ENCODE data around the gene FNDC5.
A peak's percentile ranks its signal among the peaks of the same experiment; 100 is the strongest.

Gene FNDC5

DNA sequence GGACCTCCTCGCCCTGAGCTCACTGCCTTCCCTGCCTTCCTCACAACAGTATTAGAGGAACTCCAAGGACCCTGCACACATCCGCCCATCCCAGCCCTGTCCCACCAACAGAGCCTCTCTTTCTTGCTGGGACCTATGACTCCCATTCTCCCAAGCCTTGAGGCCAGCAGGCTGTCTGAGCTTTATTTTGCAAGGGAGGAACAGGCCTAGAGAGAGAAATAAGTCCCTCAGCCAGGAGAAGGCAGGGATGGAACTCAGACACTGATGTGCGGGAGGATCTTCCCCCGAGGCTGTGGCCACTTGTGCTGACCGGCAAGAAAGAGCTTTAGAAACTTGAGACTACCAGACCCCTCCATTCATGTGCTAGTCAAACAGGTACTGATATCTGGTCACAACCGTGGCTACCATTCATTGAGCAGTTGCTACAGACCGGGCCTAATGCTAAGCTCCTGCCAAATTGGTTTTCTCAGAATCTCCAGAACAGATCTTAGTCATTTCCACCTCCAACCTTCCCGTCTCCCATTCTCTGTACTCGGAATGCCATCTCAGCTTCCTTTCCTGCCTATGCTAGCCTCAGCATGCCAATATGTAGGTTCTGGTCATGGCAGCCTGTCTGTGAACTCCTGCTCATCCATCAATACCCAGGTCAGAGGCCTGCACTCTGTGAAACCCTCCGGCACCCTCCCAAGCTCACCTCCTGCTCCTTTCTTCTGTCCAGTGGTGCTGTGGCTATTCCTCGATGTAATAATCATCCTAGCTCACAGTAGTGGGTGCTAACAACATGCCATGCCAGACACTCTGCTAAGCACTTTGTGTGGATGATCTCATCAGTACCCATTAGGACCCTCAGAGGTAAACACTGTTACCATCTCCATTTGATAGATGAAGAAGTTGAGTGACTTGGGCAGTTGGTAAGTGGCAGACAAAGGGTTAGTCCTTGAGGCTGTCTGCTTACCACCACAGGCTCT is 26.7 kb upstream of the FNDC5 start:
- no peak for DNase-seq

DNA sequence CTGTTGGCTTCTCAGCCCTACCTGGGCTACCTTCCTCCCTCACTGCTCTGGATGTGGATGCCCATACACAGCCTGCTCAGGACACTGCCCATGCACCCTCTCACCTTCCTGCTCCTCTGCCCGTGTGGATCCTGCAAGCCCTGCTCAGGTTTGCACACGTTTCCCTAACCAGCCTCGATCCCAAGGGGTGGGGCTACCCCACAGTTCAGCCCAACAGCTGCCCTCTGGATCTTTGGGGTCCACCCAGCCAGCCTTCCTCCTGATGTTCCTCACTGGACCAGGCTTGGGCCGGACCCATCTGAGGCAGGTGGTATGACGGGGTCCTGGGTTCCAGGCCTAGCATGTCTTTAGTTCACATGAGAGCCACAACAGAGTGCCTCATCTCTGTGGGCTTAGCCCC is 25.7 kb upstream of the FNDC5 start:
- no peak for DNase-seq

DNA sequence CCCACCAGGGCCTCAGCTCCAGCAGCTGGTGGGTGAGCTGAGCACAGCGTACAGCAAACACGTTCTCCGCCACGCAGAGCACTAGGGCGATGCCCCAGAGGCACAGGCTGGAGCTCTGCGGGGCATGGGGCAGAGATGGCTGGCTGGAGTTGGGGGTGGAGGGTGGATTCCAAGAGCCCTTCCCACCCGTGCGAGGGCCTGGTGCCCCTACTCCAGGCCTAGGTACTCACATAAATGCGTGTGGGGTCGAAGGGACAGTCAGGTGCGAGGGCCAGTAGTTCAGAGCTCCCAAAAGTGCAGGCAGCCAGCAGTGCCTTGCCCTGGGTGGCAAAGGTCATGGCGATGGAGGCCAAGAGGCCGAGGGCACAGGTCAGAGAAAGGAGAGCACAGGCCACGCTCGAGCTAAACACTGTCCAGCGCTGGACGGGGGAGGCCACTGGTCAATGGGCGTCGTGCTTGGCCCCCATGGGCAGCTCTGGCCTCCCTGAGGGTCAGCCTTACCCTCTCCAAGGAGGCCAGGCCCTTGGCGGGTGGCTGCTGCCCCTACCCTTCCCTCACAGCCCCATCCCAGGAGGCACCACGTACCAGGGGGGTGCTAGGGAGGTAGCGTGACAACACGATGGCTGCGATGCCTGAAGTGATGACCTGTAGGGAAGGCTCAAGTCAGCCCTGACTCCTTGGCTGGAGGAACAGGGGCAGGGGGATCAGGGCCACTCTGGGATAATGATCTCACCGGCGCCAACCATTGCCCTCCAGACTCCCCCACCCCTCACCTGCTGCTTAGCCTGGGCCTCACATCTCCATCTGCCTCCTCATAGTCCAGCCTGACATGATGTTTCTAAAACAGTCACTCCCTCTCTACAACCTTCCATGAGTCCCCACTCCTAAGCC is 24.9 kb upstream of the FNDC5 start:
- DNase-seq = no peak

DNA sequence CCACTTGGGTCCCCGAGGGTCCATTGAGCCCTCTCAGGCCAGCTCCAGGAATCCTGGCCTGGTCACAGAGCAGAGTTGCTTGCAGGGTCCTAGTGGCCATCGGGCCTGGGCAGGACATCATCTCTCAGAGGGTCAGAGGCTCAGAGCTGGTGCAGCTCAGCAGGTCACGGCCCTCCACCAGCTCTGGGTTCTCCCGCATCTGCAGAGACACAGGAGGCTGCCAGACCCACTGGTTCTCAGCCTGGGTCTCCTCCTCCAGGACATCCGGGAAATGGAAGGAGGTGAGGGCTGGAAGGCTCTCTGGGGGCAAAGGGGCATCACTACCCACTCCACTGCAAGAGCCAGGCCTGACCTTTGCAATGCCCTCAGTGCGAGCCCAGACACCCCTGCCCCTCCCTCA is 24.0 kb upstream of the FNDC5 start:
- no peak for DNase-seq

DNA sequence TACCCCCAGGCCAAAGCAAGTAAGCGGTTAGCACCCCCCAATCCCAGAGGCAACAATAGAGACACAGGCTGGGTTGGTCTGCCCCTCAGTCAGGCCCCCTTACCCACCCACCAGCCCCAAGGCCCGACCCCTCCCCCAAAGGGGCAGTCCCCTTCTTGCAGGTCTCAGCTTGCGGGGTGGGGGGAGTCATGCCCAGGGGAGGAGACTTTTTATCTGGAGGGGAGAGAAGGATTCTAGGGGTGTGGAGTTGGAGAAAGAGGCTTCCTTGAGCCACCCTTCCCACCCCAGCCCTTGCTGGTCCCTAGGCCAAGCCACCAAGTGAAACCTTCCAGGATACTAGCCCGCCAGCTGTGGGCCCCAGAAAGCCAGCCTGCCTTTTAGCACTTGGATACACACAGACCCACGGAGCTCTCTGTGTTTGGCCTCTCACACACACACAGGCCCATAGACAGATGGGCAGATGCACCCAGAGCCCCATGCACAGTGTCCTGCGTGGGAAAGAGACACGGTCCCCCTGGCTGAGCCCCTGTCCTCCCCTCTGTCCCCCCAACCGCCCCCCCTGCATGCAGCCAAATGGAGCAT is 23.4 kb upstream of the FNDC5 start:
- no peak for DNase-seq

DNA sequence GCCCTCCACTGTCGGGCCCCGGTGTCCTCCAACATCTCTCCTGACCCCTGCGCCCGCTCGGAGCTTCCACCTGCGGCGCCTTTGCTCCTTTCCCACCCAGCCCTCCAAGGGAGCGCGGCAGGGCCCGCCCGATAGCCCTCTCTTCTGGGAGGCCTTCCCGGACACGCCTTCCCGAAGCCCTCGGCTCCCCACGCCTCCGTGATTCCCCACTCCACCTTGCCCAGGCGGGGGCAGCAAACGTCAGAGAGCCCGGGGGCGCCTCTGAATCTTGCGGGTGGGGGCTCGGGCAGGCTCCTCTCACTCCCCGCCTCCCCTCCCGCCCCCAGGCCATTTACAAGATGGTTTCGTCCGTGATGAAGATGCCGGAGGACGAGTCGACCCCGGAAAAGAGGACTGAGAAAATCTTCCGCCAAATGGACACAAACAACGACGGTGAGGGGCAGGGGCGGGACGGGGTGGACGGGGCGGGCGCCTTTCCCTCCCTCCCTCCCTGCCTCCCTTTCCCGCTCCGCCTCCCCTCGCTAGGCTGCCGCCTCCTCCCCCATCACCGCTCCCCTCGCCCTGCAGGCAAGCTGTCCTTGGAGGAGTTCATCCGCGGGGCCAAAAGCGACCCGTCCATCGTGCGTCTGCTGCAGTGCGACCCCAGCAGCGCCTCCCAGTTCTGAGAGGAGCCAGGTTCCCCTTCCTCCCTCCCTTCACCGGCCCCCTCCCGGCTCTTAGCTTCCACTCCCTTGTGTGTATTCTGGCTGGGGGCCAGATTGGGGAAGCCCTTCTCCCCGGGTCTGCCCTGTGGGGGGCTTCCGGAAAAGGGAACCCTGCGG is 22.7 kb upstream of the FNDC5 start:
- no peak for DNase-seq

DNA sequence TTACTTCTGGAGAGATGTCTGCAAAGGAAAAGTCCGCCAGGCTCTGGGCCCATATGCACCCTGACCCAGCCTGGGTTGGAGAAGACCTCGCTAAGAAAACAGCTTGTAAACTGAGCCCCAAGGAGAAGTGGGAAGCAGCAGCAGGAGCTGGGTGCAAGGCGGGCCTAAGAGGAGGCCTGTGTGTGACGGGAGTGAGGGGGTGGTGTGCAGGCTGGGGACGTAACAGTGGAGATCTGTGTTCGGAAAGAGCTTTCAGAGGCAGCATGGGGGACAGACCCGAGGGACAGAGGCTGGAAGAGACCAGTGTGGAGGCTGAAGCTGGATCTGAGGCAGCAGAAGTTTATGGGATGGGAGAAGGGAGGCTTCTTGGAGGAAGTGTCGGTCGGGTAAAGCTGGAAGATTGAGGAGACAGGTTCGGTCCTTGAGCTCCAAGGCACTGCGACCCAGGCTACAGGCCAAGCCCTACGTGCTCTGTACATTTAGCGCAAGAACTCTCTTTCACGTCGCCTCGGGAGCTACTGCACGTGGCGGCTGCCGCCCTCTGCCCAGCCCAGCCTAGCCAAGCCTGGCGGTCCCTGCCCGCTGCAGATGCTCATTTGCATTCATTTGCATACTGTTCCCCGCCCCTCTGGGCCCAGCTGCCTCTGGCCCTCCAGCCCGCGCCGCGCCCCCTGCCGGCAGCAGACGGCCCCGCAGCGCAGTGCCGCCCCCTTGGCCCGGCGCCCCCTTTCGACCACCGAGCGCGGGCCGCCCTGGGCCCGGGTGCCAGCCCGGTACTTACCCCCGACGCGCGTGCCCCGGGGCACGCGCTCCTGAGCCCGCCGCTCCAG is 21.9 kb upstream of the FNDC5 start:
- DNase-seq = peak; percentile 16 to 58

DNA sequence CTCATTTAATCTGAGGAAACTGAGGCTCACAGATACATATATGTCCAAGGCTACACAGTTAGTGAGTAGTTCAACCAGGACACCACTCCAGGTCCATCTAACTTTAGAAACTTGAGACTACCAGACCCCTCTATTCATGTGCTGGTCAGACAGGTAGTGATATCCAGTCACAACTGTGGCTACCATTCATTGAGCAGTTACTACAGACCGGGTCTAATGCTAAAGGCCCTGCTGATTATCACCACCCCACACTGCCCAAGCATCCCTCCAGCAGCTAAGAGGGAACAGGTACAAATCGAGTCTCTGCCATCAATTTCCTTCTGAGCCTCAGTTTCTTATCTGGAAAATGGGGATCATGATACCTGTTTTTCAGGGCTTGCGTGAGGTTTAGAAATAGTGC is 20.9 kb upstream of the FNDC5 start:
- DNase-seq = no peak

DNA sequence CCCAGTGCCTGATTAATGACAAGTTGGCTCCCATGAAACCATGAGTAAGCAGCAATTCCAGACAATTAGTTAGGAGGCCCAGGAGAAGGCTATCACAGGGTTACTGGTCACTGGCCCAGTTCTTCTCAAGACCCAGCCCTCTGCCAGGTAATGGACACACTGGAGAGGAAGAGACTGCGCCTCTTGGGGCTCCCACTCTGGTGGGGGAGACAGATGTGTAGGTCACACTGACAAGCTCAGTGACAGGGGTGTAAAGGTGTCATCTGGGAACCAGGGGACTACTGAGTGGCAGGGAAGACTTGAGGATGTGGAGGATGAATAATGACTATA is 20.5 kb upstream of the FNDC5 start:
- DNase-seq = no peak

DNA sequence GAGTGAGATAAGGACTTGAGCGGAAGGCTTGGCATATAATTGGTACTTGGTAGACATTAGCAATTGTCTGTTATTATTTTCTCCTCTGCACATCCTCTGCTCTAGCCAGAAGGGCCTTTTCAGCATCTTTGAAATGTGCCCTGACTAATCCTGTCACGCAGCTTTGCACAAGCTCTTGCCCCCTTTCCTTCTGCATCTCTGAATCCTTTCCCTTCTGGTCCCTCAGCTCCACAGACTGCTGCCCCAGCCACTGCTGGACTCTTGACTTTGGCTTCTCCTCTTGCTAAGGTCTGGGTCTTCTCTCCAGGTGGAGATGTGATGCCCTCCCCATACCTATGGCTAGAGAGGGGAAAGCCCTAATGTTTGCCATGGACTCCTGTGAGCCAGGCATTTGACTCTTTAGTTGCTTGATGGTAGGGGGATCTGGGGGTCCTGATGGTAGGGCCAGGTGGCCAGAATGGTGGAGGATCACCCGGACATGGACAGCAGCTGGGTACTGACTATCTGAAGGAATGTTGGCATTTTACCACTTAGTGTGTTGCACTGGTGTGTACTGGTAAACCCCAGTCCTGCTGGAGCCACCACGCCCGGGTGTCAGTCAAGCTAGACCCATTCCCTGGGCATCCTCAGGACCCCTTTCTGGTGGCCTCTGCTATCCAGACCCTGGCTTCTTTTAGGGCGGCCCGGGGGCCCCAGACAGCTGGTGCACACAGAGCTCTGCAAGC is 20.0 kb upstream of the FNDC5 start:
- DNase-seq = no peak

DNA sequence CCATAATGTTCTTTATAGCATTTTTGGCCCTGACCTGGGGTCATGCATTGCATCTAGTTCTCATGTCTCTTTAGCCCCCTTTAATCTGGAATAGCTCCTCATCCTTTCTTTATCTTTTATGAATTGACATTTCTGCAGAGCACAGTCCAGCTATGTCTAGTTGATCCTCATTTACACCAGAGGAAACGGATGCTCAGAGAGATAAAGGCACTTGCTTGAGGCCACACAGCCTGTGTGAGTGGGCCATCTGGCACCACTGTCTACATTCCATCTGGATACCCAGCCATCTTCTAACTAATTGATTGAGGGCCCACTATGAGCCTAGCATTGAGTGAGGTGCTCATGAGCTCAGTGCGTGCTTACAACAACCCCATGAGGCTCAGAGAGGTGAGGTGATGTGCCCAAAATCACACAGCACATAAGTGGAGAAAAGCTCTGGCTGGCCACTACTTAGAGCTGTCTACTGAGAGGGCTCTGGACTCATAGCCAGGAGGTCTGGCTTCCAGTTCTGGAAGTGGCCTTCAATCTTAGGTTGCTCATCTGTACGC is 19.1 kb upstream of the FNDC5 start:
- no peak for DNase-seq

DNA sequence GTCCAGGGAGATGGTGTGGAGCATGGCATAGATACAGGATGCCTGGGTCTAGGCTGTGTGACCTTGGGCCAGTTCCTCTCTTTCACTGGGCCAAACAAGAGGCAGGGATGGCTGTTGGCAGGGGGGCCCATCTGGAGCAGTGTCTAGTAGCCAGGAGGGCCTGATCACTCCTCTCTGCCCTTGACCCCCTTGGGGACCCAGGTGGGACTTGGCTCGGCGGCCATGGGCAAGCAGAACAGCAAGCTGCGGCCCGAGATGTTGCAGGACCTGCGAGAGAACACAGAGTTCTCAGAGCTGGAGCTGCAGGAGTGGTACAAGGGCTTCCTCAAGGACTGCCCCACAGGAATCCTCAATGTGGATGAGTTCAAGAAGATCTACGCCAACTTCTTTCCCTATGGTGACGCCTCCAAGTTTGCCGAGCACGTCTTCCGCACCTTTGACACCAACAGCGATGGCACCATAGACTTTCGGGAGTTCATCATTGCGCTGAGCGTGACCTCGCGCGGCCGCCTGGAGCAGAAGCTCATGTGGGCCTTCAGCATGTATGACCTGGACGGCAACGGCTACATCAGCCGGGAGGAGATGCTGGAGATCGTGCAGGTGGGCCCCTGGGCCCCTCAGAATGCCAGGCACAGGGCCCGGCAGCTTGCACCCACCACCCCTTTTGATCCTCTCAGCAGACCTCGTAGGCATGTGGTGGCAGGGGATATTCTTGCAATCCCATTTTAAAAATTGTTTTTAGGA is 18.1 kb upstream of the FNDC5 start:
- no peak for DNase-seq

DNA sequence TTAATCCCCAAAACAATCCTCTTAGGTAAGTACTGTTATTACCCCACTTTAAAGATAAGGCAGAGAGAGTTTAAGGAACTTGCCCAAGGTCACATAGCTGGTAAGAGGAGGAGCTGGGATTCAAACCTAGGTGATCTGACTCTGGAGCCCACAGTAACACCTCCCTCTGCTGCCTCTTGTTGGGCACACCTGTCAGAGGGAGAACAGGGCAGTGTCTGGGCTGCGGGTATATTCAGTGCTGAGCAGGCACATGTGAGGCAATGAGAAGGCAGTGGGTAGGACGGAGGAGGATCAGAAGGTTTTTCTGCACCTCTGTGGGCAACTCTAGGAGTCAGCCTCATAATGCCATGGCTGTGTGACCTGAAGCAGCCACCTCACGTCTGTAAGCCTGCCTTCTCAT is 17.4 kb upstream of the FNDC5 start:
- DNase-seq = no peak

DNA sequence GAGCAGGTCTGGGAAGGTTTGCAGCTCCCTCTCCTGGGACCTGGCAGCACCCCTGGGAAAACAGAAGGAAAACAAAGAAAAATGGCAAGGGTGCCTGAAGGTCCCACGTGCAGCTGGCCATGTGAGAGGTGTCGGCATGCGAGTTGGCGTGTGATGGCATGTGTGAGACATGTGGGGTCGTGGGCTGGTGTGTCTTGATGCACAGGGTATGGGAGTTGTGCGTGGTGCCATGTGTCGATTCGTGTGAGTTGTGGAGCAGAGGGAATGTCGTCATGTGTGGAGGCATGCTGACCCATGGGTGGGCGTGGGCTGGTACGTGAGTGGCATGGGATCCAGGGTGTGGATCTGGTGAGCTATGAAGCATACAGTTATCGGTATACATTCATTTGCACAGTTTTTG is 16.9 kb upstream of the FNDC5 start:
- DNase-seq = no peak

DNA sequence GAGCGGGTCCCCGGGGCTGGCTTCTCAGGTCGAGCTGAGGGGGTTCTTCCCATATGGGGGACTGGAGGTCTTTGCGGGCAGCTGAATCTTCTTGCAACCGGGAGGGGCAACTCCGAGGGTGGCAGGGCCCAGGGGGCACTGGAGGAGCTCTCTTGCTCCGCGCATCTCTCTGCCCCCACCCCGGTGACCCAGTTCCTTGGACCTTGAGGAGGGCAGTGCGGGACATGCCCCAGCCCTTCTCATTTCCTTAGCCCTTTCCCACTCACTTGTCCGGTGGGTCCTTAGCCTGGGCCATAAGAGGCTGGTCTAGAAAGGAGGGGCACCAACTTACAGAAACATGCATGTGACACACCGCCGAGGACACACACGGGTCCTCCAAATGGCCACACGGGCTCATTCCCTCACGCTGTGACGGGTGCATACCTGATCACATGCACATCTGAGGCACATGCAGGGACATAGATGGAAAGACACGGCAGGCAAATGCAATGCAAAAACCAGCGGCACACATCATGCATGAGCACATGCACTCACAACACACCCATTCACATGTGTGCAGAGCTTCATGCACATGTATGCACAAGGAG is 16.2 kb upstream of the FNDC5 start:
- DNase-seq = no peak

DNA sequence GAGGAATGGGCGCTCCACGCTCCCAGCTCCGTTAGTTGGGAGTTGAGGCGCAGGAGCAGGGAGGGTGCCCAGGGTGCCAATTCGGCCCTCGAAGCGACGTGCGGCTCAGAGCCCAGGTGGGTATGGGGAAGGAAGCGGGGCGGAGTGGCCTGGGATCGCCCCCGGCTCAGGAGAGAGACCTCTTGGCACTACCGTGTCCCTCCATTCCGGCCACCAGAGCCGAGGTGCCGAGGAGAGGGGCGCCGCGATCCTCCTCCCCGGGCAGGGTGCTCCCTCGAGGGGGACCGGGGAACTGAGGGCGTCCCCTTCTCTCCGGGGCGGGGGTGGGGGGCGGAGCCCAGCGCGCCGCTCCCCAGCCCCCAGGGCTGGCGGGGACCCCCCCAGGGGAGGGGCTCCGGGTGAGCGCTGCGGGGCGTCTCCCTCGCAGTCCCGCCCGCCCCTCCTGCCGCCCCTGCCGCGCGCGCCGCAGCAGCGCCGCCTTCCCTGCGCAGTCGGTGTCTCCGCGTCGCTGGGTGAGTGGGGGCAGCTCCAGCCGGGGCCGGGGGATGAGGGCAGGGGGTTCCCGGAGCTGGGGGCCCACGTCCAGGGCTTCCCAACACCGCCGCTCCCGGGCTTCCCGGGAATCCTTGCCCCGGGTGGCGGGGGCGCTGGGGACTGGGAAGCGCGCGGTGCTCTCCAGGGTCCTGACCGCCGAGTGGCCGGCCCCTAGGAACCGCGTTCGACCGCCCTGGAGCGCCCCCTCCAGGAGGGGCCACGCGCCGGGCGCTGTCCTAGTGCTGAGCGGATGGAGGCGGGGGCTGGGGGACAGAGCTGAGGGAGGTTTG is 15.5 kb upstream of the FNDC5 start, which contains the start of gene HPCA:
Gene HPCA, plus strand, starts transcription at position 488 of the 824 bp plus-strand sequence. CDS start 2,408 bp downstream, outside the sequence.
- no peak for DNase-seq

DNA sequence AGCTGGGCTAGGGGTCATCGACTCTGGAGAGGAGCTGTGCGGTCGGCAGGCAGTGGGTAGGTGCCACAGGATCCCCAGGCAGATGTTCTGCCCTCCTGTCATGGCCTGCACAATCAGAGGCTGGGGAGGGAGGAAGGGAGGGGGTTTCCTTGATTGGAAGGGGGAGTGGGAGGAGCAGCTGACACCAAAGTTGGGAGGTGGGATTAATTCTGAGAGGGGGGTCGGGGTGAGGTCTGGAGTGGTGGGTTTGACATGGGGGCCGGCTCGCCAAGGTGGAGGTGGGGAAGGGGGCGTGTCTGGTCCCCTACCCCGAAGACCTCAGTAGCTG is 14.9 kb upstream of the FNDC5 start:
- no peak for DNase-seq

DNA sequence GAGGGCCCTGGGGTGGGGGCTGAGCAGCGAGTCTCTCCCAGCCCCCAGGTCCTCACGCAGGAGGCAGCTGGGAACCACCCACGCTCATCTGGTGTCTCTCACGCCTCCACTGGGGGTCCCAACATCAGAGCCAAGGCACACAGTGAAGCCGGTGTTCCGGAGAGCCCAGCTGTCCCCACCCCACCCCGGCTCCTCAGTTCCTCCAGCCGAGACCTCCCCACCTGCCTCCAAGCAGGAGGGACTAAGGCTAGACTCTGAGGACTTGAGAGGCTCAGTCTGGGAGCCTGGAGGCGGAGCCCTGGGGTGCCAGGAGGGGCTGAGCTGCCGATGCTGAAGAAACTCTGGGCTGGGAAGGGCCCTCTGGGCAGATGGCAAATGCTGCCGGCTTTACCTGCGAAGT is 14.0 kb upstream of the FNDC5 start:
- DNase-seq = no peak

DNA sequence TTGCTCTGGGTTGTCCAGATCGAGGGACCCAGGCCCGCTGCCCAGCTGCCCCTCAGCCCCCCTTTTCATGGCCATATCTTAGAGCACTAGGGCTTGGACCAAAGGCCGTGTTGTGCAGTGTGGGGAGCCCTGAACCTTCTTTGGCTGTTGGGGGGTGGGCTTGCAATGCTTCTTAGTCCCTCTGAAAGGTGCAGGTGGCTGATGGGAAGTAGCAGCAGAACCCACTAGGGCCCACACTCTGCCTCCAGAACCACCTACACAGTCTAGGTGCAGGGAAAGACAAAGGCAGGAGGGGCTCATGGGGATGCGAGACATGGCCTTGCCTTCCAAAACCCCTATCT is 13.3 kb upstream of the FNDC5 start:
- DNase-seq = no peak

Data from SHP77 (cell line).